ENCODE data around the gene NACA. TPM values are rescaled to one million over a fixed set of nuclear protein-coding genes. Genes with fewer than 3 reads are reported as not detected.

Gene NACA
- total RNA-seq, 1 experiment from 2014 or later: 804 TPM

DNA sequence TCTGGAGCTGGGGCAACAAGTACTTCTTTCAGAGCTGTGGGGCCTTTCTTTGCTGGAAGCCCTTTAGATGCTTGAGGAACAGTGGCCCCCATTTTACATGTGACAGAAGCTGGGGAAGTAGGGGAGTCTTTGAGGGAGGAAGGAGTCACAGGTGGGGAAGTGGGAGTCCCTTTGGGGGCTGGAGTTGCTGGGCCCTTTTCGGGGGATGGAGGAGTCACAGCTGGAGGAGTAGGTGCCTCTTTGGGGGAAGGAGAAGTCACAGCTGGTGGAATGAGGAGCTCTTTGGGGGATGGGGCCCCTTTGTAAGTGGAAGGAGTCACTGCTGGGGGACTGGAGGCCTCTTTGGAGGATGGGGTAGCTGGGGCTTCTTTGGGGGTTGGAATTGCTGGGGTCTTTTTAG is 8.6 kb downstream of the NACA start:
- Histone ChIP-seq H3K9me3 (no peaks in the 10 kb centered on the region), H3K4me1 (peaks cover 12% of the 10 kb centered on the region), H3K36me3 (ENCODE audit: control insufficient read depth, insufficient read depth, low read length) (no peaks in the 10 kb centered on the region; the same call in none of the 2 replicates), H3K27me3 (replicated peaks; ENCODE audit: control insufficient read depth, insufficient read depth, low read length) (no peaks in the 10 kb centered on the region), H3K4me3 (ENCODE audit: low read depth, low read length) (no peak overlapping the region)
- ChIA-PET CTCF (no interaction called here), POLR2A (no interaction called here)
- peaks cover 28% of the 10 kb centered on the region for H3K4me1 Mint-ChIP-seq (ENCODE audit: low read depth, unreplicated experiment)
- H3K27ac Mint-ChIP-seq (ENCODE audit: unreplicated experiment): peak overlapping the region; percentile 30
- peaks cover 90% of the 10 kb centered on the region for H3K36me3 Mint-ChIP-seq (ENCODE audit: insufficient read depth, unreplicated experiment)
- intact Hi-C loops (cut with micrococcal nuclease; ENCODE audit: unreplicated experiment): no loop called here
- H3K27me3 Mint-ChIP-seq (ENCODE audit: insufficient read depth, unreplicated experiment): no peaks in the 10 kb centered on the region
- no peak overlapping the region for H3K4me3 Mint-ChIP-seq (ENCODE audit: unreplicated experiment)
- no peak for DNase-seq
- no TSS peak for BruUV-seq (replicated peaks)
- TF ChIP-seq, protein P1, sequence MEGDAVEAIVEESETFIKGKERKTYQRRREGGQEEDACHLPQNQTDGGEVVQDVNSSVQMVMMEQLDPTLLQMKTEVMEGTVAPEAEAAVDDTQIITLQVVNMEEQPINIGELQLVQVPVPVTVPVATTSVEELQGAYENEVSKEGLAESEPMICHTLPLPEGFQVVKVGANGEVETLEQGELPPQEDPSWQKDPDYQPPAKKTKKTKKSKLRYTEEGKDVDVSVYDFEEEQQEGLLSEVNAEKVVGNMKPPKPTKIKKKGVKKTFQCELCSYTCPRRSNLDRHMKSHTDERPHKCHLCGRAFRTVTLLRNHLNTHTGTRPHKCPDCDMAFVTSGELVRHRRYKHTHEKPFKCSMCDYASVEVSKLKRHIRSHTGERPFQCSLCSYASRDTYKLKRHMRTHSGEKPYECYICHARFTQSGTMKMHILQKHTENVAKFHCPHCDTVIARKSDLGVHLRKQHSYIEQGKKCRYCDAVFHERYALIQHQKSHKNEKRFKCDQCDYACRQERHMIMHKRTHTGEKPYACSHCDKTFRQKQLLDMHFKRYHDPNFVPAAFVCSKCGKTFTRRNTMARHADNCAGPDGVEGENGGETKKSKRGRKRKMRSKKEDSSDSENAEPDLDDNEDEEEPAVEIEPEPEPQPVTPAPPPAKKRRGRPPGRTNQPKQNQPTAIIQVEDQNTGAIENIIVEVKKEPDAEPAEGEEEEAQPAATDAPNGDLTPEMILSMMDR (IDR thresholded peaks at IDR 0.05; ENCODE audit: insufficient read depth in 1 of 2, low read depth in 1 of 2, low read length in 1 of 2, severe bottlenecking in 1 of 2, unreplicated experiment in 1 of 2): no peak
- no peaks in the 10 kb centered on the region for H3K9me3 Mint-ChIP-seq (ENCODE audit: unreplicated experiment)

DNA sequence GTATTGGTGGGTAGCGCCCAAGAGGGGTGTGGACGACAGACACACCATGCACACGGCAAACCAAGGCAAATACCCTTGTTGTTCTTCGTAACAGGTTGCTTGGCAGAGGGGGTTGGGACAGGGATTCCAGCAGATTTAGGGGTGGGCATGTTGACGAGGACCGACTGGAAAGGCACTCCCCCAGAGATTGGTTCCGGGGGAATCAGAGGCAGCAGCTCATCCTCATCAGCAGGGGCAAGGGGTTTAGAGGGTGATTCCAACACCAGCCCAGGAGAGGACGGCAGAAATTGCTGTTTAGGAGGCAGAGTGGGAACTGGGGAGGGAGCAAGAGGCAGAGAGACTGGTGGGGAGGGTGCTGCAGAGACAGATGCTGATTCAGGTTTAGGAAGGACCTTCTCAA is 9.3 kb downstream of the NACA start:
- BruUV-seq (replicated peaks): no TSS peak
- intact Hi-C loops (cut with micrococcal nuclease; ENCODE audit: unreplicated experiment): no loop called here
- no peak for DNase-seq
- H3K4me1 Mint-ChIP-seq (ENCODE audit: low read depth, unreplicated experiment): peaks cover 22% of the 10 kb centered on the region
- peak overlapping the region; percentile 30 for H3K27ac Mint-ChIP-seq (ENCODE audit: unreplicated experiment)
- Histone ChIP-seq H3K9me3 (no peaks in the 10 kb centered on the region), H3K36me3 (ENCODE audit: control insufficient read depth, insufficient read depth, low read length) (no peaks in the 10 kb centered on the region; the same call in none of the 2 replicates), H3K27me3 (replicated peaks; ENCODE audit: control insufficient read depth, insufficient read depth, low read length) (no peaks in the 10 kb centered on the region), H3K4me3 (ENCODE audit: low read depth, low read length) (no peak overlapping the region), H3K4me1 (peaks cover 5% of the 10 kb centered on the region; the same call in 1 of the 2 replicates)
- CTCF ChIA-PET: no interaction called here
- POLR2A ChIA-PET: no interaction called here
- peaks cover 90% of the 10 kb centered on the region for H3K36me3 Mint-ChIP-seq (ENCODE audit: insufficient read depth, unreplicated experiment)
- H3K9me3 Mint-ChIP-seq (ENCODE audit: unreplicated experiment): no peaks in the 10 kb centered on the region
- no peaks in the 10 kb centered on the region for H3K27me3 Mint-ChIP-seq (ENCODE audit: insufficient read depth, unreplicated experiment)
- no peak overlapping the region for H3K4me3 Mint-ChIP-seq (ENCODE audit: unreplicated experiment)
- TF ChIP-seq, protein P1 (IDR thresholded peaks at IDR 0.05; ENCODE audit: insufficient read depth in 1 of 2, low read depth in 1 of 2, low read length in 1 of 2, severe bottlenecking in 1 of 2, unreplicated experiment in 1 of 2): no peak

DNA sequence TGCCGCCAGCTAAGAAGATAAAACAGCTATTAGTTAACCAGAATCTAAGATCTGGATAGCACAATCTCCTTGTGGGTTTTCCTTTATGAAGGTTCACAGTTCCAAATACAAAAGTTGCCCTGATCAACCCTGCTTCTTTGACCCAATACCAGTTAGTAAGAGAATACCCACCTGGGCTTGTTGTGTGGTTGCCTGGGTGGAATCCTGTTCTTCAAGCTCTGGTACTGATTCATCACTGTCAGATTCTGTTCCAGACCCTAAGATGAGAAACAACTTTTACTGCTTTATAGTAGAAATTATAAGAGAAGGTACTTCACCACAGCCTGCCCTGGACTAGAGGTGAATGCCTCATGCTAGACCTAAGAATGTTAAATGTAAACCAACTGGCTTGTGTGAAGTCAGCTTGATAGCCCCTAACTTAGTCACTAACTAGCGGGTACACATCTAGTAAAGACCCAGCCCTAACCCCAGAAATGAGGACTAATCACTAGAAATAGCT is 10.6 kb downstream of the NACA start:
- ChIA-PET POLR2A (no interaction called here), CTCF (no interaction called here)
- H3K9me3 ChIP-seq: no peaks in the 10 kb centered on the region
- Mint-ChIP-seq H3K4me1 (ENCODE audit: low read depth, unreplicated experiment) (peaks cover 9% of the 10 kb centered on the region), H3K27me3 (ENCODE audit: insufficient read depth, unreplicated experiment) (no peaks in the 10 kb centered on the region), H3K4me3 (ENCODE audit: unreplicated experiment) (no peak overlapping the region), H3K9me3 (ENCODE audit: unreplicated experiment) (no peaks in the 10 kb centered on the region), H3K27ac (ENCODE audit: unreplicated experiment) (no peak overlapping the region), H3K36me3 (ENCODE audit: insufficient read depth, unreplicated experiment) (peaks cover 81% of the 10 kb centered on the region)
- intact Hi-C loops (cut with micrococcal nuclease; ENCODE audit: unreplicated experiment): no loop called here
- no peak overlapping the region for H3K4me3 ChIP-seq (ENCODE audit: low read depth, low read length)
- H3K4me1 ChIP-seq: 0 out of 2 replicates have a peak, but pooled peaks cover 3% of the 10 kb centered on the region
- no peaks in the 10 kb centered on the region; the same call in none of the 2 replicates for H3K36me3 ChIP-seq (ENCODE audit: control insufficient read depth, insufficient read depth, low read length)
- BruUV-seq (replicated peaks): no TSS peak
- DNase-seq: no peak
- TF ChIP-seq, protein P1 (IDR thresholded peaks at IDR 0.05; ENCODE audit: insufficient read depth in 1 of 2, low read depth in 1 of 2, low read length in 1 of 2, severe bottlenecking in 1 of 2, unreplicated experiment in 1 of 2): no peak
- no peaks in the 10 kb centered on the region for H3K27me3 ChIP-seq (replicated peaks; ENCODE audit: control insufficient read depth, insufficient read depth, low read length)

Measured in Caco-2 (cell line).